Measurements from ENCODE around the gene MRPL55.

MRPL55 gene

GRCh38 chr1:228109073-228109961, at the start of gene MRPL55:
Gene MRPL55, minus strand, starts transcription at chr1:228109299. Its CDS starts 1,039 bp downstream, at chr1:228108260.
- DNase-seq (ENCODE audit: low read depth) = peak; percentile 76

- DNase-seq (ENCODE audit: low read depth) = no peak
Measured at GRCh38 chr1:228158151-228159007, 49.3 kb upstream of the MRPL55 start.

GRCh38 chr1:228157729-228158126, 48.6 kb upstream of the MRPL55 start:
- DNase-seq (ENCODE audit: low read depth) = no peak

GRCh38 chr1:228156941-228157728, 48.0 kb upstream of the MRPL55 start:
- DNase-seq (ENCODE audit: low read depth) = no peak

GRCh38 chr1:228156515-228156881, 47.4 kb upstream of the MRPL55 start:
- no peak for DNase-seq (ENCODE audit: low read depth)

GRCh38 chr1:228155596-228156514, 46.8 kb upstream of the MRPL55 start:
- DNase-seq (ENCODE audit: low read depth) = no peak

- DNase-seq (ENCODE audit: low read depth) = no peak
Measured at GRCh38 chr1:228154670-228155571, 45.8 kb upstream of the MRPL55 start.

GRCh38 chr1:228154021-228154669, 45.0 kb upstream of the MRPL55 start:
- no peak for DNase-seq (ENCODE audit: low read depth)

- DNase-seq (ENCODE audit: low read depth) = no peak
Measured at GRCh38 chr1:228152918-228153258, 43.8 kb upstream of the MRPL55 start.

- DNase-seq (ENCODE audit: low read depth) = no peak
Measured at GRCh38 chr1:228152097-228152917, 43.2 kb upstream of the MRPL55 start.

GRCh38 chr1:228151180-228151925, 42.3 kb upstream of the MRPL55 start:
- no peak for DNase-seq (ENCODE audit: low read depth)

GRCh38 chr1:228150461-228151179, 41.5 kb upstream of the MRPL55 start:
- no peak for DNase-seq (ENCODE audit: low read depth)

- no peak for DNase-seq (ENCODE audit: low read depth)
Measured at GRCh38 chr1:228150120-228150460, 41.0 kb upstream of the MRPL55 start.

GRCh38 chr1:228149406-228150119, 40.5 kb upstream of the MRPL55 start, which contains the start of gene GJC2:
Gene GJC2, plus strand, starts transcription at chr1:228149930. Its CDS starts 7,829 bp downstream, at chr1:228157759.
- DNase-seq (ENCODE audit: low read depth) = no peak

- no peak for DNase-seq (ENCODE audit: low read depth)
Measured at GRCh38 chr1:228148935-228149405, 39.9 kb upstream of the MRPL55 start.

- no peak for DNase-seq (ENCODE audit: low read depth)
Measured at GRCh38 chr1:228148196-228148861, 39.2 kb upstream of the MRPL55 start.

All from HS-5 (cell line).